ENCODE data around the gene SUPT4H1. TPM values are rescaled to one million over a fixed set of nuclear protein-coding genes. Genes with fewer than 3 reads are reported as not detected.

The SUPT4H1 gene
- total RNA-seq, 1 donor from 2014 or later: 160 TPM

DNA sequence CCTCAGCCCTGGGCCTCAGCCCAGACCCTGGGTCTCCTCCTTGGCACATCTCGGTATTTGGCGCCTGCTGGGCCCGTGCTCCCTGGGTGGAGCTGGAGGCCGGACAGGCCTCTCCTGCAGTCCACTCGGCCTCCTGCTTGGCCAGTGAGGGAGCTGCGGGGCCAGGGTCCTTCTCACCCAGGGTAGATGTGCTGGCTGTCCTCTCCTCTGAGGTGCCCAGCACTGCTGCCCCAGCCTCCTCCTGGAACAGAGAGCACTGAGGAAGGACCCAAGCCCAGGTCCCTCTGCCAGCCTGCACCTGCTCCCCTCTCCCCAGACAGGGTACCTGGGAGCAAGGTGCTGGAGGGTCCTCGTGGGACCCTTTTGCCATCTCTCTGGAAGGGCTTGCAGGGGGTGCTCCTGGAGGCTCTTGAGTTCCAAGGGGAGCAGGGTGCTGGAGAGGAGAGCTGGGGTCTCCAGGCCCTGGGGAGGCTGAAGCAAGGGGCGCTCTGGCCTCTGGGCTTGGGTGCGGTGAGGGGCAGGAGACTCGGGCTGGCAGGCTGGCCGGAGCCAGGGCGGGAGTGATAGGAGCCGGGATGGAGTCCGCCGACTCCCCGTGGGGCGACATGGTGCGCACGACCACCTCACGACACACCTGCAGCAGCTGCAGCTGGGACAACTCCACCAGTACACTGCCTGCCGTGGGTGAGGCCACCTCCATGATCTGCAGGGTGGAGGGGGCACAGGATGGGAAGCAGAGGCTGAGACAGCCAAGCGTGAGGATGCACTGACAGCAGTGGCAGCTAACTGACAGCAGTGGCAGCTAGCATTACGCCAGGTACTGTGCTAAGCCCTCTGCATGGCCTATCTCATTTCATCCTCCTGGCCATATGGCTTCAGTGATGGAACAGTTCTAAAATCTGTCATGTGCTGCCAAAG lies 41.2 kb downstream of the SUPT4H1 start:
- no peak for DNase-seq (ENCODE audit: low spot score)
- Mint-ChIP-seq H3K27me3 (ENCODE audit: low read depth) (no peaks in the 10 kb centered on the region), H3K4me1 (ENCODE audit: low read depth) (no peaks in the 10 kb centered on the region), H3K4me3 (ENCODE audit: low read depth) (no peak overlapping the region), H3K9me3 (no peaks in the 10 kb centered on the region), H3K36me3 (ENCODE audit: low read depth) (peaks cover 30% of the 10 kb centered on the region), H3K27ac (no peak overlapping the region)
- intact Hi-C loops (cut with micrococcal nuclease): no loop called here

DNA sequence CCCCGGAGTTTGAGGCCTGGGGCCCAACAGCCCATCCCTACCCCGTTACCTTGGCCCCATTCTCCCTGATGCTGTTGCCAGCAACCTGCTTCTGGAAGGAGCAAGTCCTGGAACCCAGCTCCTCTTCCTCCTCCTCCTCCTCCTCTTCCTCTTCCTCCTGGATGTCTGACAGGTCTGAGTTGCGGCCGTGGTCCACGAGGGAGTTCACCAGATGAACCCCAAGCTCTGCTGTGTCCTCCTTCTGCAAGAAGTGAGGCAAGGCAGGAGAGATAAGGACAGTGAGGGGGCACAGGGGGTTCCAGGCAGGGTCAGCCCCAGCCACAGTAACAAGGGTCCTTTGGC lies 42.1 kb downstream of the SUPT4H1 start:
- Mint-ChIP-seq H3K27ac (no peak overlapping the region), H3K36me3 (ENCODE audit: low read depth) (peaks cover 22% of the 10 kb centered on the region), H3K4me1 (ENCODE audit: low read depth) (no peaks in the 10 kb centered on the region), H3K4me3 (ENCODE audit: low read depth) (no peak overlapping the region), H3K9me3 (no peaks in the 10 kb centered on the region), H3K27me3 (ENCODE audit: low read depth) (no peaks in the 10 kb centered on the region)
- intact Hi-C loops (cut with micrococcal nuclease): no loop called here
- DNase-seq (ENCODE audit: low spot score): no peak

DNA sequence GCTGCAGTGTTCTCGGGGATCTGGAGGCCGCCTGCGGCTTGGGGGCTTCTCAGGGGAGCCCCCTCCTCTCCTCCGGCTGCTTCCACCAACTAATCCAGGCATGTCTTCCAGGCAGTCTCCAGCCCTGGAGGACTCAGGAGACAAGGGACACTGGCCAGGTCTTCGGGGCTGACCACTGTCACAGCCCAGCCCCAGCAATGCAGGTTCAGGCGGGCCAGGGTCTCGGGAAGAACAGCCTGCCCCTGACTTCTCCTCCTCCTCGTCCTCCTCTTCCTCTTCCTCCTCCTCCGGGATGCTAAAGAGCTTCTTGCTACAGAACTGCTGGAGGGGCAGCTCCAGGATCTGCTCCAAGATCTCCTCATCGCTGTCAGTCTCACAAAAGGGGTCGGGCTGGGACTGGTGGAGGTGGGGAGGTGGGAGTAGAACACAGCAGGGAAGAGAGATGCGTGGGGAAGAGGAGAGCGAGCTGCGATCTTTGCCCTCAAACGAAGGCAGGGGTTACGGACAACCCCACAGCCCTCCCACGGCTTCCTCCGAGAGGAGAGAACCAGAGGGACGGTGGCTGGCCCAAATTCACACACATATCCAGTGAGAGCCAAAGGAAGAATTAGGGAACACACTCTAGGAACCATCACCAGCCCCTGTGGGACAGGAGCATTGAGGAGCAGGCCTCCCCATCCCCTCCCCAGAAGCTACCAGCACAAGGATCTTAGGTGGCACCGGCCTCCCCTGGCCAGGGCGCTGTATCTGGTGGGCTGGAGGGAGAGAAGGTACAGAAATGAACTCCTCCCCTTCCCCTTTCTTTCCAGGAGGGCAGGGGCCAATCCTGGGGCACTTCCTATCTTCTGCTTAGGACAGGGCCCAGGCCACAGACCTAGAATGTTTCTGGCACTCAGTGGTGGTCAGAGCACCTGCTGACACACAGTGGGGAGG lies 42.8 kb downstream of the SUPT4H1 start:
- Mint-ChIP-seq H3K36me3 (ENCODE audit: low read depth) (peaks cover 23% of the 10 kb centered on the region), H3K4me3 (ENCODE audit: low read depth) (no peak overlapping the region), H3K27me3 (ENCODE audit: low read depth) (no peaks in the 10 kb centered on the region), H3K4me1 (ENCODE audit: low read depth) (no peaks in the 10 kb centered on the region), H3K27ac (no peak overlapping the region), H3K9me3 (no peaks in the 10 kb centered on the region)
- DNase-seq (ENCODE audit: low spot score): no peak
- intact Hi-C loops (cut with micrococcal nuclease): no loop called here

DNA sequence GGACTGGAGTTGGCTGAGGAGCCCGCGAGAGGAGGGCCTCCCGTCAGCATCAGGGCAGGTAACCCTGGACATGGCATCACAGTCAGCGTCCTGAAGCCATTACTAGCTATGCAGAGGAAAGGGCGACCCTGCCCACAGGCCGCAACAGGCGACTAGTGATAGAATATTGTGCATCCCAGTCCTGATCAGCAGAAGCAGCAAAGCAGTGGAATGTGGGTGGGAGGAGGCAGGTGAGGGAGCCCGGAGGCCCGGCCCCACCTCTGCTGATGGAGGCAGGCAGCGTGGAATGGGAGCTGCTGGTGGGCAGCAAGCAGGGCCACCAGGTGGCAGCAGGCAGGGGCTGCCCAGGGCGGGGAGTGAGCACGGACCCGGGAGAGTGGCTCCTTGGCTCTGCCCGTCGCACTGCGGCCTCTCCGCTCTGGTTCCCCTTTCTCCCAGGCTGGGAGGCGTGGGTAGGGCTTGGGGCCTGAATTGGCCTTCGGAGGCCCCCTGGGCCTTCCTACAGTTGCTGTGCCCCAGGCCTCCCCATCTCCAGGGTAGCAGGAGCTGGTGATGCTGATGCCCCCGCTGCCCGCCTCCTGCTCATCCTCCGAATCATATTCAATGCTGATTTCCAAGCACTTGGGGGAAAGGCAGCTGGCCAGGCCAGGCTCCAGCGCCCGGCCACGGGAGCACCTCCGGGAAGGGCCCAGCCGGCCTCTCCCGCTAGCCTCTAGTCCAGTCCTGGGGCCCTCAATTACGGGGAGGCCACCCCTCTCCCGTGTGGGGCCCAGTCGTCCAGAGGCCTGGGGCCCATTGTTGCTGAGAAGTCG lies 43.6 kb downstream of the SUPT4H1 start:
- intact Hi-C loops (cut with micrococcal nuclease): no loop called here
- Mint-ChIP-seq H3K27ac (no peak overlapping the region), H3K4me1 (ENCODE audit: low read depth) (no peaks in the 10 kb centered on the region), H3K27me3 (ENCODE audit: low read depth) (no peaks in the 10 kb centered on the region), H3K36me3 (ENCODE audit: low read depth) (peaks cover 20% of the 10 kb centered on the region), H3K9me3 (no peaks in the 10 kb centered on the region), H3K4me3 (ENCODE audit: low read depth) (no peak overlapping the region)
- no peak for DNase-seq (ENCODE audit: low spot score)

DNA sequence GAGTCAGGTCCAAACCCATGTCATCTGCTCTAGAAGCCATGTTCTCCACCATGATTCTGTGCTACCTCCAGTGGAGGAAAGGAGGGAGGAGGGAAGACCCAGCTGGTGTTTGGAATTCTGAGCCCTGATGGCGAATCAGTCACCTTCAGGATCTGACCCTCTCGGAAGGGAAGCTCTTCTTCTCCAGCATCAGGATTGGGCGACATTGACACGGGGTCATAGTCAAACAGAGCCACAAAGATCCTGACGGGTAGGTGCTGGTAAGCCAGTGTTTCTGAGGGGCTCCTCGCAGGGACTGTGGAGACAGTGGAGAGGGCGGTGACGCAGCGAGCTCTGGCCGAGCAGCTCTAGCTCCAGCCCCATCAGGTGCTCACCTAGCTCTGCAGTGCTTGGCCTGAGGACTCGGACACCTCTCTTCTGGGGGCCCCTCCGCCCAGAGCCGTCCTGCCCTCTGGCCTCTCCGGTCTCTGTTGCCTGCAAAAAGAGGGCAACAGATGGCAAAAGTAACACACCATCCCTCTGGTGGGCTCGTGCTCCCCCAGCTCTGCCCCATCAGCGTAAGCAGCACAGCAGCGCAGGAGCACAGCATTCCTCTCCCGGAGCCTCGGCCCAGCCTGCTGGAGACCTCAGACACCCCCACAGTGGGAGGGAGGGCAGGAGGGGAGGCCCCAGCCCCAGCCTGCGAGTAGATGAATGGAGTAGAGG lies 44.4 kb downstream of the SUPT4H1 start:
- Mint-ChIP-seq H3K36me3 (ENCODE audit: low read depth) (peaks cover 20% of the 10 kb centered on the region), H3K4me1 (ENCODE audit: low read depth) (no peaks in the 10 kb centered on the region), H3K27me3 (ENCODE audit: low read depth) (no peaks in the 10 kb centered on the region), H3K4me3 (ENCODE audit: low read depth) (no peak overlapping the region), H3K27ac (no peak overlapping the region), H3K9me3 (no peaks in the 10 kb centered on the region)
- DNase-seq (ENCODE audit: low spot score): no peak
- intact Hi-C loops (cut with micrococcal nuclease): no loop called here

DNA sequence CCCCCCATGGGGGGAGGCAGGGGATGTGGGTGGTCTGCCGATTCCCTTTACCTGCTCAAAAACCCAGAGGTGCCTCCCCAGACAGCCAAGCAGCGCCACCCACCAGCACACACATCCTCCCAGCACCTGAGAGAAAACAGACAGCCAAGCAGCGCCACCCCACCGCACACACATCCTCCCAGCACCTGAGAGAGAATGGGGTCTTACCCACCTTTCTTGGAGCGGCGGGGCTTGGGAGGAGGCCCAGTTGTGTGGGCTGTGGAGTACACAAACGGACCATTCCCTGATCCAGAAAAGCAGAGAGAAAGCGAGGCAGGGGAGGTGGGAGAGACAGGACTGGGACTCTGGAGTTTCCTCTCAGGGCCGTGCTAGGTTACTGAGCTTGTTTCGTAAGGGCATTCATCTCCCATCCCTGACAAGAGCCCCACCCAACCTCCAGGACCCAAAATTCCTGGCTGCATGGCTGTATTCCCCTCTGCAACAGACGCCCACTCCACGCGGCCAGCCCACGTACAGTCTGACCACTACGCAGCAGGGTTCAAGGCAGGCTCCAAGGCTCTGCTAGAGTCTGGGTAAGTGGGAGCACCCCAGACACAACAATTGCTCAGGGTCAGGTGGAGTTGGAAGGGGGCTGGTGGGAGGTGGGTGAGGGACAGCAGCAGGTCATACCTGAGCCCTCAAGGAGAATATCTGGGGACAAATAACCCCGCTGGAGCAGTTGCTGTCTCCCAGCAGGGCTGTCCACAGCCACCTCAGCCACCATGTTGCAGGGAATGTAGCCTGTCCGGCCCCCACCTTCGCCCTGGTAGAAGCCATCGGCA lies 45.7 kb downstream of the SUPT4H1 start:
- Mint-ChIP-seq H3K9me3 (no peaks in the 10 kb centered on the region), H3K27ac (no peak overlapping the region), H3K27me3 (ENCODE audit: low read depth) (no peaks in the 10 kb centered on the region), H3K4me3 (ENCODE audit: low read depth) (no peak overlapping the region), H3K4me1 (ENCODE audit: low read depth) (no peaks in the 10 kb centered on the region), H3K36me3 (ENCODE audit: low read depth) (peaks cover 20% of the 10 kb centered on the region)
- intact Hi-C loops (cut with micrococcal nuclease): no loop called here
- no peak for DNase-seq (ENCODE audit: low spot score)

DNA sequence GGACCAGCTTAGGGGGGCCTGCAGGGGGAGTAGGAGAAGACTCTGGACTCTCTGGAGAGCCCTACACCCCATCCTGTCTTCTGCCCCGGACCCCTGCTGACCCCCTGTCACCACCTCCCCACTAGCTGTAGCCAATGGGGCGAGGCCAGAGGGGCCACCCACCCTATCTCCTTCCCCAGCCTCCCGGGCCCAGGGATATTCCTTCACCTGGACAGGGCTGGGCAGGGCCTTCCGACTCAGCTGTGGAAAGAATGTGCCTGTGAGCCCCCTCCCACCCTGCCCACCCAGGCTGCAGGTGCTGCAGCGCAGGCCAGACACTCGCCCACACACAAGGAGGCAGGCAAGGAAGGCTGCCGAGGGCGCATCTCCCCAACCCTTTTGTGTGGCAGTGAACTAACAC lies 46.4 kb downstream of the SUPT4H1 start:
- Mint-ChIP-seq H3K27ac (no peak overlapping the region), H3K27me3 (ENCODE audit: low read depth) (no peaks in the 10 kb centered on the region), H3K4me1 (ENCODE audit: low read depth) (no peaks in the 10 kb centered on the region), H3K9me3 (no peaks in the 10 kb centered on the region), H3K36me3 (ENCODE audit: low read depth) (peaks cover 20% of the 10 kb centered on the region), H3K4me3 (ENCODE audit: low read depth) (no peak overlapping the region)
- no peak for DNase-seq (ENCODE audit: low spot score)
- intact Hi-C loops (cut with micrococcal nuclease): no loop called here

DNA sequence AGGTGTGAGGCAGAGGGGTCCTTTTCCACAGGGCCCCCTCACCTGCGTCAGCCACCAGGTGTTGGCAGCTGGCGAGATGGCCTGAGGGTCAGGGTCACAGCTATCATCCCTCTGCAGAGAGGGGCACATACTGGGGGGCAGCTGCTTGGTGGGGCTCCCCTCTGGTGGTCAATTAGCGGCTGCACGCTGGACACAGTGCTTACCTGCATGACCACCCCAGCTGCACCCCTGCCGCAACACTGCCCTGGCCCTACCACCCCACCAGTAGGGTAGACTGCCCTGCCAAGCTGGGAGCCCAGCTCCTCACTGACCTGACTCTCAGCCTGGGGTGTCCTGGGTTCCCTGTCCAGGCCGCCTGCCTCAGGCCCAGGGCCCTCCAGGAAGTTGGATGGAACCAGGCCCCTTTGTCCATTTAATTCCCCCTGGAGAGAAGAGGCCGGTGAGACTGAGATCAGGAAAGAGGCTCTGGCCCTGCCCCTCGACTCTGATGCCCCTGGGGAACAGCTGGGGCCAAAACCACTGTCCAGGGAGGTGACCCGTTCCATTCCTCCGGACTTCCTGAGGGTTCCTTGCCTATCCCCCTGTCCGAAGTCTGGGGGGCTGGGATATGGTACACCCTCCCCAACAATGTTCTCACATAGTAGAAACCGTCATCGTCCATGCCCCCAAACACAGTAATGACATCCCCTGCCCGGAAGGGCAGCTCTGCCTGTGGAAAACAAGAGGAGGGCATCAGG lies 47.1 kb downstream of the SUPT4H1 start:
- H3K27ac Mint-ChIP-seq: no peak overlapping the region
- intact Hi-C loops (cut with micrococcal nuclease): loop anchor here (1.0 kb wide), 2 partner anchors 112 to 142 kb away; partner anchors contain the start of gene RNF43
- DNase-seq (ENCODE audit: low spot score): no peak
- H3K4me1 Mint-ChIP-seq (ENCODE audit: low read depth): no peaks in the 10 kb centered on the region
- peaks cover 1% of the 10 kb centered on the region for H3K27me3 Mint-ChIP-seq (ENCODE audit: low read depth)
- H3K36me3 Mint-ChIP-seq (ENCODE audit: low read depth): peaks cover 20% of the 10 kb centered on the region
- no peaks in the 10 kb centered on the region for H3K9me3 Mint-ChIP-seq
- H3K4me3 Mint-ChIP-seq (ENCODE audit: low read depth): no peak overlapping the region

DNA sequence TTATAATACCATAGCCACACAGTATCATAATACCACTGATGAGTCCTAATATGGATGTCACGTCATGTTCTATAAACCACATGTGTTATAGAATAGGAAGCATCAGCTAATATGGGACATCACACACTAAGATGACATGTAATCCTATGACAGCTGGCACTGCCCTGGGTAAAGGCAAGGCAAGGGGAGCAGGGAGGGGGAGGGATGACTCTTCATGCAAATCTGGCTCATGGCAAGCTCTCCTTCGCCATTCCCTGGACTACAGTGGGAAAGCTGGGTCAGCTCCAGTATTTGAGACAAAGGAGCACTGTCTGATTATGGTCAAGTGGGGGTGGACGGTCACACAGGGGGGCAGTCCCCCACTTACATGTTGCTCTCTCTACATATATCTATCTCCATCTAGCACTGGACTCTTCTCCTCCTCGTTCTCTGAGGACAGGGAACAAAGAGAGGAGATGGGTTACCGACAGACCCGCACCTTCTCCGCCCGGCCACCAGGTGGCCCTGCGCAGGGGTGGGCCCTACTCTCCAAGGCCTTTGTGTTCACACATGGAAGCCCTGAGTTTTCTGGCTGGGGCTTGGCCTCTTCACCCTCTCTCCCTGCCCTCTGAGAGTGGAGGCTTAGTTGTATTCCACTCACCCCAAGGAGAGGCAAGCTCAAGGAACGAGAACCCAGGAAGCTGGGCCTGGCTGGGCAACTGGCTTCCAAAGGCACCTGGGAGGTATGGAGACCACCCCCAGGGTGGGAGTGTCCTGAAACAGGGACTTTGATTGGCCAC lies 47.8 kb downstream of the SUPT4H1 start:
- peaks cover 18% of the 10 kb centered on the region for H3K36me3 Mint-ChIP-seq (ENCODE audit: low read depth)
- no peak for DNase-seq (ENCODE audit: low spot score)
- peaks cover 6% of the 10 kb centered on the region for H3K27me3 Mint-ChIP-seq (ENCODE audit: low read depth)
- H3K27ac Mint-ChIP-seq: no peak overlapping the region
- no peak overlapping the region for H3K4me3 Mint-ChIP-seq (ENCODE audit: low read depth)
- H3K9me3 Mint-ChIP-seq: no peaks in the 10 kb centered on the region
- intact Hi-C loops (cut with micrococcal nuclease): loop anchor here (1.0 kb wide), 2 partner anchors 113 to 143 kb away; partner anchors contain the start of gene RNF43
- H3K4me1 Mint-ChIP-seq (ENCODE audit: low read depth): no peaks in the 10 kb centered on the region

DNA sequence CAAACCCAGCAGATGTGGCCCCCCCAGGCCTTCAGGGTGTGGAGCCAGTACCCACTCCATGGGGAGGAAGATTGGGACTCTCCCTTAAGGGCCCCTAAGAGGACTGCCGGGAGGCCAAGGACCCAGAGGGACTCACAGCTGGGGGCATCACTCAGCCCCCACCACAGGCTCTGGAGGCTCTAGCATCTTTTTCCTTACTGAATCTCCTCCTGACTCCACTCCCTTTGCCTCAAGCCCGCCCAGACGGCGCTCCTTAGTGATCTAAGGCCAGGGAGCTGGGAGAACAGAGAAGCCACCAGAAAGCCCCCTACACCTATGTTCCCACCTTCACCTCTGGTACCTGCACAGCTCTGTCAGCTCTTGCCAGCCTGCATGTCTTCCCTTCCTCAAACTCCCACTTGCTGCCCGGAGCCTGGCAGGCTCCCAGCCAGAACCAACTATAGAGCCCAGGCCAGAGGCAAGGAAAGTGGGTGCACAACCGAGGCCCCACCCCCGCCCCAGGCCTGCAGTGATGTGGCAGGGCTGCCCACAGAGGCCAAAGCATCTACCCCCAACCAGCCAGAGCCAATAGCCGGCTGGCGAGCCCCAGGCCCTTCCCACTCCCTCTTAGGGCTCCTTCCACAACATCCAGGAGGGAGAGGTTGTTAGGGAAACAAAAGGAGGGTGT lies 48.9 kb downstream of the SUPT4H1 start:
- Mint-ChIP-seq H3K27me3 (ENCODE audit: low read depth) (peaks cover 12% of the 10 kb centered on the region), H3K4me3 (ENCODE audit: low read depth) (no peak overlapping the region), H3K4me1 (ENCODE audit: low read depth) (no peaks in the 10 kb centered on the region), H3K9me3 (no peaks in the 10 kb centered on the region), H3K27ac (no peak overlapping the region), H3K36me3 (ENCODE audit: low read depth) (peaks cover 16% of the 10 kb centered on the region)
- intact Hi-C loops (cut with micrococcal nuclease): no loop called here
- no peak for DNase-seq (ENCODE audit: low spot score)

All from activated T-helper 2 cell treated with anti-CD3 and anti-CD28 coated beads, Interferon-gamma antibody, Interleukin-2, Interleukin-4, amounts not matched to agents 10 μg/mL and 5 μg/mL and 100 μg/mL, durations not matched to agents 14 hours and 24 hours and 36 hours (primary cell).